ENCODE measurements around the gene ARHGAP28.

- TF ChIP-seq CTCF (conservative IDR thresholded peaks at IDR 0.05) (no peak), ZFX (IDR thresholded peaks at IDR 0.05) (no peak)
Observed at GRCh38 chr18:6721755-6722154, 7.8 kb upstream of the ARHGAP28 start.

Data from C4-2B (cell line).